HepG2 (cell line): ENCODE data around the gene ZG16B. TPM values are rescaled to one million over a fixed set of nuclear protein-coding genes. Genes with fewer than 3 reads are reported as not detected.

Source experiments
- ARHGAP35 ChIP-seq: sonication (generic); formaldehyde crosslinking; IDR thresholded peaks from 2 replicates; pipeline ENCODE4 v1.9.0; 2022; ENCODE audit warnings: mild to moderate bottlenecking, inconsistent platforms, moderate library complexity, missing genetic modification reagents, borderline replicate concordance
- ATAD3A ChIP-seq: sonication (generic); formaldehyde crosslinking; IDR thresholded peaks from 2 replicates; pipeline ENCODE4 v1.4.0; 2020; ENCODE audit warnings: missing genetic modification reagents
- FIP1L1 ChIP-seq: fragments of 200-400 bp; formaldehyde crosslinking; IDR thresholded peaks from 2 replicates; pipeline ENCODE4 v1.6.1; 2018; ENCODE audit warnings: low read depth, mild to moderate bottlenecking, low read length, moderate library complexity, borderline replicate concordance; ENCODE audit not compliant: insufficient read depth
- FOSL1 ChIP-seq: sonication (generic); formaldehyde crosslinking; IDR thresholded peaks from 2 replicates; pipeline ENCODE4 v1.9.0; 2021; ENCODE audit warnings: missing genetic modification reagents, borderline replicate concordance
- HNRNPH1 ChIP-seq: fragments of 200-400 bp; formaldehyde crosslinking; optimal IDR thresholded peaks from 2 replicates; pipeline ENCODE3; 2017; ENCODE audit warnings: mild to moderate bottlenecking, low read depth, low read length
- JARID2 ChIP-seq: sonication (generic); formaldehyde crosslinking; IDR thresholded peaks from 2 replicates; pipeline ENCODE4 v1.8.1; 2023; ENCODE audit warnings: missing genetic modification reagents, inconsistent platforms; ENCODE audit not compliant: insufficient replicate concordance
- MZF1 ChIP-seq: sonication (generic); formaldehyde crosslinking; IDR thresholded peaks from 2 replicates; pipeline ENCODE4 v1.8.1; 2023; ENCODE audit warnings: mild to moderate bottlenecking, missing genetic modification reagents, borderline replicate concordance
- NAIF1 ChIP-seq: sonication (generic); formaldehyde crosslinking; IDR thresholded peaks from 2 replicates; pipeline ENCODE4 v1.5.0; 2020; ENCODE audit warnings: mild to moderate bottlenecking, missing genetic modification reagents, borderline replicate concordance
- NBN ChIP-seq: fragments of 450-650 bp; conservative IDR thresholded peaks from 2 replicates; pipeline ENCODE4 v1.6.1; 2017
- NRL ChIP-seq: sonication (generic); formaldehyde crosslinking; IDR thresholded peaks from 2 replicates; pipeline ENCODE4 v1.5.0; 2020; ENCODE audit warnings: missing genetic modification reagents, mild to moderate bottlenecking, moderate library complexity, borderline replicate concordance
- POLR2AphosphoS2 ChIP-seq: IDR thresholded peaks from 2 replicates; pipeline ENCODE4 v1.6.1; 2011; ENCODE audit warnings: low read depth, low read length, improper control_type of control experiment
- RORA ChIP-seq: sonication (generic); formaldehyde crosslinking; IDR thresholded peaks from 2 replicates; pipeline ENCODE4 v1.5.0; 2020; ENCODE audit warnings: mild to moderate bottlenecking, missing genetic modification reagents, moderate library complexity
- SMAD9 ChIP-seq: sonication (generic); formaldehyde crosslinking; IDR thresholded peaks from 2 replicates; pipeline ENCODE4 v1.5.1; 2020; ENCODE audit warnings: mild to moderate bottlenecking, missing genetic modification reagents
- SOX13 ChIP-seq, 3 experiments: fragments of 450-650 bp in 1 of 3; sonication (generic) in 1 of 3; formaldehyde crosslinking in 1 of 3; IDR thresholded peaks in 2 of 3; conservative IDR thresholded peaks in 1 of 3; 2 replicates each; pipeline versions ENCODE4 v1.5.0 to v1.6.1; 2016 to 2020; ENCODE audit warnings: antibody characterized with exemption in 1 of 3, mild to moderate bottlenecking in 1 of 3, missing compliant biosample characterization in 1 of 3, missing genetic modification reagents in 1 of 3, moderate library complexity in 1 of 3
- SP4 ChIP-seq: sonication (generic); formaldehyde crosslinking; IDR thresholded peaks from 2 replicates; pipeline ENCODE4 v1.8.1; 2023; ENCODE audit warnings: mild to moderate bottlenecking, missing genetic modification reagents
- YY1 ChIP-seq: IDR thresholded peaks from 2 replicates; pipeline ENCODE4 v1.6.1; 2011; ENCODE audit warnings: low read length, low read depth, moderate library complexity, mild to moderate bottlenecking; ENCODE audit not compliant: insufficient read depth, insufficient replicate concordance
- ZNF234 ChIP-seq: sonication (generic); formaldehyde crosslinking; conservative IDR thresholded peaks from 2 replicates; pipeline ENCODE4 v1.5.1; 2020; ENCODE audit warnings: mild to moderate bottlenecking, missing genetic modification reagents
- ZNF44 ChIP-seq: sonication (generic); formaldehyde crosslinking; IDR thresholded peaks from 2 replicates; pipeline ENCODE4 v1.5.1; 2020; ENCODE audit warnings: mild to moderate bottlenecking, missing genetic modification reagents
- ZNF543 ChIP-seq: sonication (generic); formaldehyde crosslinking; IDR thresholded peaks from 2 replicates; pipeline ENCODE4 v1.4.0; 2020; ENCODE audit warnings: mild to moderate bottlenecking, missing genetic modification reagents
- ZNF605 ChIP-seq: sonication (generic); formaldehyde crosslinking; IDR thresholded peaks from 2 replicates; pipeline ENCODE4 v1.8.0; 2022; ENCODE audit warnings: mild to moderate bottlenecking, missing genetic modification reagents
- ZNF720 ChIP-seq: sonication (generic); formaldehyde crosslinking; IDR thresholded peaks from 2 replicates; pipeline ENCODE4 v1.4.0; 2020; ENCODE audit warnings: missing genetic modification reagents
- polyA plus RNA-seq, 8 experiments: library from polyadenylated mRNA; depleted of rRNA in 3 of 8; stranded (reverse) in 7 of 8; unstranded in 1 of 8; fragments of >200 nt; fragmentation: Illumina TruSeq in 4 of 8; extraction: Trizol in 4 of 8; gene quantifications; 2 replicates each; pipeline versions ENCODE4 v1.2.1 to v1.2.3, GENCODE V29; 2011 to 2016; ENCODE audit warnings: low read depth in 4 of 8, missing spikeins in 1 of 8, mixed read lengths in 1 of 8; ENCODE audit not compliant: insufficient read depth in 1 of 8
- total RNA-seq, 5 experiments: library from RNA; depleted of rRNA; stranded (reverse); fragments of >200 nt; fragmentation: Illumina TruSeq; extraction: Trizol; gene quantifications; 2 replicates each; pipeline ENCODE4 v1.2.3, GENCODE V29; 2016; ENCODE audit warnings: low read depth in 1 of 5
- TF ChIP-seq, protein P1 (sequence below): sonication (generic); formaldehyde crosslinking; IDR thresholded peaks from 2 replicates; pipeline ENCODE4 v1.8.0; 2022; ENCODE audit warnings: missing genetic modification reagents, mild to moderate bottlenecking, borderline replicate concordance
- TF ChIP-seq, protein P2 (sequence below): sonication (generic); formaldehyde crosslinking; IDR thresholded peaks from 2 replicates; pipeline ENCODE4 v1.4.0; 2020; ENCODE audit warnings: missing genetic modification reagents
- TF ChIP-seq, protein P3 (sequence below): sonication (generic); formaldehyde crosslinking; IDR thresholded peaks from 2 replicates; pipeline ENCODE4 v1.8.1; 2023; ENCODE audit warnings: mild to moderate bottlenecking, missing genetic modification reagents, borderline replicate concordance

Gene ZG16B
- total and polyA plus RNA-seq, 2 of the 13 experiments (the other 11 are each of a cell fraction or from before 2014, with no cell fraction given) = 1.5 to 11.3 TPM

DNA sequence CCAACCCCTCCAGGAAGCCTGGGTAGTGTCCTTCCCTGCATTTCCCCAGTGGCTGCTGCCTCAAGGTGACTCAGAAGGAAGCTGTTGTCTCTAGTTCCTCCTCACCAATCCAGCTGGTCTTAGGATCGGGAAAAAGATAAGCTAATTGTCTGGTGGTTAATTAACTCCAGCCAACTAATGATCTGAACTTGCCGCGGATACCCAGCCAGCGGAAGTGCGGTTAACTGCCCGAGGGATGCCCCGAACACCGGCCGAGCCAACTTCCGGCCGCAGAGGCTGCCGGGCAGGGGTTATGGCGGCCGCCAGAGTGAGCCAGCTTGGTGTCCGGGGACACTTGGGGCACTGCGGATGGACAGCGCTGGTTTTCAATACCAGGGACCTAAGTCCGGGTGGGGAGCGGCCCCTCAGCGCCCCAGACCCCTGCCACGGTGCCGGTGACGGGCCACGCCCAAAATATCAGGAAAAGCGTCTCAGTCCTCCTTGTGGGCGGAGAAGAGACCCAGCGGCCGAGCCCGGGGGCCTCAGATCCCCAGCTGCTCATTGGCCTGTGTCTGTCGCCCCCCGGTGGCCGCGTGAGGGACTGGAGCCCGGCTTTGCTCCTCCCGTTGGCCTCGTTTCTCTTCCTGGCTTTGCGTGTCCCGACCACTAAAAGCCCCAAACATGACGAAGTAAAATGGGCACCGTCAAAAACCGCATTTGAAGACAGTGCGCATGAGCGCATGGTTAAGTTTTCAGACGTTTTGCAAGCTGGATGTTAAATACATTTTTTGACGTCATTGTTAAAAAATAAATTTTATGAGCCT lies 38.1 kb downstream of the ZG16B start (continued):
- no peak for TF ChIP-seq HNRNPH1
- TF ChIP-seq SOX13 (IDR thresholded peaks at IDR 0.05) = no peak
- TF ChIP-seq SOX13 (CRISPR knock-in tag; conservative IDR thresholded peaks at IDR 0.05 in 1 of 2, IDR thresholded peaks at IDR 0.05 in 1 of 2) = no peak
- peak; percentile 93 for TF ChIP-seq ZNF605 (CRISPR knock-in tag)
- no peak for TF ChIP-seq ATAD3A (CRISPR knock-in tag)
- peak; percentile 81; the same call in 1 of the 2 replicates for TF ChIP-seq NRL (CRISPR knock-in tag)
- TF ChIP-seq, protein P1, sequence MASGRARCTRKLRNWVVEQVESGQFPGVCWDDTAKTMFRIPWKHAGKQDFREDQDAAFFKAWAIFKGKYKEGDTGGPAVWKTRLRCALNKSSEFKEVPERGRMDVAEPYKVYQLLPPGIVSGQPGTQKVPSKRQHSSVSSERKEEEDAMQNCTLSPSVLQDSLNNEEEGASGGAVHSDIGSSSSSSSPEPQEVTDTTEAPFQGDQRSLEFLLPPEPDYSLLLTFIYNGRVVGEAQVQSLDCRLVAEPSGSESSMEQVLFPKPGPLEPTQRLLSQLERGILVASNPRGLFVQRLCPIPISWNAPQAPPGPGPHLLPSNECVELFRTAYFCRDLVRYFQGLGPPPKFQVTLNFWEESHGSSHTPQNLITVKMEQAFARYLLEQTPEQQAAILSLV (CRISPR knock-in tag) = peak; percentile 77; the same call in 1 of the 2 replicates
- no peak for TF ChIP-seq MZF1 (CRISPR knock-in tag)
- TF ChIP-seq, protein P2, sequence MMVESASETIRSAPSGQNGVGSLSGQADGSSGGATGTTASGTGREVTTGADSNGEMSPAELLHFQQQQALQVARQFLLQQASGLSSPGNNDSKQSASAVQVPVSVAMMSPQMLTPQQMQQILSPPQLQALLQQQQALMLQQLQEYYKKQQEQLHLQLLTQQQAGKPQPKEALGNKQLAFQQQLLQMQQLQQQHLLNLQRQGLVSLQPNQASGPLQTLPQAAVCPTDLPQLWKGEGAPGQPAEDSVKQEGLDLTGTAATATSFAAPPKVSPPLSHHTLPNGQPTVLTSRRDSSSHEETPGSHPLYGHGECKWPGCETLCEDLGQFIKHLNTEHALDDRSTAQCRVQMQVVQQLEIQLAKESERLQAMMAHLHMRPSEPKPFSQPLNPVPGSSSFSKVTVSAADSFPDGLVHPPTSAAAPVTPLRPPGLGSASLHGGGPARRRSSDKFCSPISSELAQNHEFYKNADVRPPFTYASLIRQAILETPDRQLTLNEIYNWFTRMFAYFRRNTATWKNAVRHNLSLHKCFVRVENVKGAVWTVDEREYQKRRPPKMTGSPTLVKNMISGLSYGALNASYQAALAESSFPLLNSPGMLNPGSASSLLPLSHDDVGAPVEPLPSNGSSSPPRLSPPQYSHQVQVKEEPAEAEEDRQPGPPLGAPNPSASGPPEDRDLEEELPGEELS (CRISPR knock-in tag) = peak; percentile 29; the same call in 1 of the 2 replicates
- TF ChIP-seq, protein P3, sequence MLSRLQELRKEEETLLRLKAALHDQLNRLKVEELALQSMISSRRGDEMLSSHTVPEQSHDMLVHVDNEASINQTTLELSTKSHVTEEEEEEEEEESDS (CRISPR knock-in tag) = no peak
- no peak for TF ChIP-seq NBN
- TF ChIP-seq ARHGAP35 (CRISPR knock-in tag) = peak; percentile 90; the same call in 1 of the 2 replicates
- peak; percentile 32 for TF ChIP-seq JARID2 (CRISPR knock-in tag)
- TF ChIP-seq ZNF543 (CRISPR knock-in tag) = peak; percentile 81
- TF ChIP-seq ZNF234 (CRISPR knock-in tag) = no peak
- peak; percentile 97 for TF ChIP-seq YY1
- no peak for TF ChIP-seq RORA
- TF ChIP-seq FIP1L1 = no peak
- peak; percentile 29; the same call in 1 of the 2 replicates for TF ChIP-seq ZNF44 (CRISPR knock-in tag)
- TF ChIP-seq POLR2AphosphoS2 = no peak
- no peak for TF ChIP-seq NAIF1
- TF ChIP-seq SP4 (CRISPR knock-in tag) = peak; percentile 60
- no peak; the same call in 1 of the 2 replicates for TF ChIP-seq FOSL1 (CRISPR knock-in tag)
- no peak for TF ChIP-seq SMAD9 (CRISPR knock-in tag)
- TF ChIP-seq ZNF720 (CRISPR knock-in tag) = no peak
